Stomach (tissue), 9 donors: ENCODE results near the gene MYH14. TPM values are rescaled to one million over a fixed set of nuclear protein-coding genes. Genes with fewer than 3 reads are reported as not detected.

ENCODE experiments used
- DNase-seq, 2 donors: peaks; one replicate each; pipeline versions ENCODE4 v3.0.0 to v3.0.0-alpha.2; 2013 to 2019
- H3K27ac ChIP-seq, 5 donors: fragments of 200-600 bp in 4 of 5; sonication (generic) in 4 of 5; one replicate each; pipeline ENCODE4 v1.5.1; 2013 to 2019; ENCODE audit warnings: mild to moderate bottlenecking in 1 of 5, moderate library complexity in 1 of 5
- H3K27me3 ChIP-seq, 3 donors: fragments of 200-600 bp; sonication (generic); one replicate each; pipeline ENCODE4 v1.5.1; 2017 to 2019; ENCODE audit warnings: mixed run types in 1 of 3
- H3K36me3 ChIP-seq, 4 donors: fragments of 200-600 bp; sonication (generic); 1 replicate in 3 of 4; 2 replicates in 1 of 4; pipeline ENCODE4 v1.5.1; 2016 to 2019
- H3K4me1 ChIP-seq, 4 donors: fragments of 200-600 bp; sonication (generic); one replicate each; pipeline ENCODE4 v1.5.1; 2016 to 2019
- H3K4me3 ChIP-seq, 4 donors: fragments of 200-600 bp; sonication (generic) in 3 of 4; one replicate each; pipeline ENCODE4 v1.5.1; 2016 to 2019; ENCODE audit warnings: mild to moderate bottlenecking in 1 of 4
- H3K9me3 ChIP-seq, 4 donors: fragments of 200-600 bp; sonication (generic); one replicate each; pipeline ENCODE4 v1.5.1; 2016 to 2019
- CTCF ChIP-seq, 7 experiments: fragments of 450-650 bp in 4 of 7; fragments of 200-600 bp in 3 of 7; sonication (generic) in 3 of 7; IDR thresholded peaks; one replicate each; pipeline ENCODE4 v1.5.1; 2016 to 2019; ENCODE audit warnings: antibody characterized with exemption in 7 of 7, control low read depth in 2 of 7, mild to moderate bottlenecking in 1 of 7
- EP300 ChIP-seq: sonication (generic); formaldehyde crosslinking; IDR thresholded peaks from one replicate; pipeline ENCODE4 v1.6.1; 2017; ENCODE audit warnings: antibody characterized with exemption
- POLR2A ChIP-seq, 4 donors: fragments of 450-650 bp; IDR thresholded peaks; one replicate each; pipeline ENCODE4 v1.6.1; 2016; ENCODE audit warnings: antibody characterized with exemption in 4 of 4, control low read depth in 2 of 4, mild to moderate bottlenecking in 1 of 4, moderate library complexity in 1 of 4
- POLR2AphosphoS5 ChIP-seq, 3 donors: sonication (generic); formaldehyde crosslinking; IDR thresholded peaks; one replicate each; pipeline ENCODE4 v1.6.1; 2016; ENCODE audit warnings: antibody characterized with exemption in 3 of 3
- WGBS, 5 donors: extraction: QIAGEN DNeasy Blood & Tissue Kit in 3 of 5; methylation state at CpG; one replicate each; pipeline versions ENCODE4 v1.1.5 to v1.1.7; 2013 to 2018; 5-methylcytosine and 5-hydroxymethylcytosine counted together
- intact Hi-C: fragments of 100-400 bp; cut with DNase I; formaldehyde crosslinking; loops from one replicate; pipeline ENCODE4 v1.15.1; 2023; ENCODE audit warnings: low total_unique reads
- polyA plus RNA-seq, 3 donors: library from polyadenylated mRNA; stranded (reverse); fragments of 200-250 nt; gene quantifications; one replicate each; pipeline ENCODE4 v1.2.3, GENCODE V29; 2013
- total RNA-seq, 5 donors: library from RNA; depleted of rRNA; stranded (reverse); fragments of >200 nt; gene quantifications; one replicate each; pipeline versions ENCODE4 v1.1.0 to v1.2.3, GENCODE V29; 2014 to 2016
- donor health status: healthy with polysubstance abuse.
- donor health status: Bipolar disorder and iron deficiency.
- donor health status: healthy.

The MYH14 gene
- total and polyA plus RNA-seq, 8 donors, result 21.6 to 392 (median 43.4) TPM

GRCh38 chr19:50172726-50173125 lies 30.7 kb upstream of the MYH14 start:
- no peak for DNase-seq
- Histone ChIP-seq H3K36me3 (no peaks in the 10 kb centered on the region), H3K4me1 (no peaks in the 10 kb centered on the region), H3K9me3 (no peaks in the 10 kb centered on the region), H3K4me3 (no peak overlapping the region), H3K27me3 (peaks cover 0 to 46% (median under 1%) of the 10 kb centered on the region in 3 donors), H3K27ac (no peak overlapping the region)
- intact Hi-C loops, result no loop called here
- TF ChIP-seq POLR2A (IDR thresholded peaks at IDR 0.05) (no peak), EP300 (no peak), POLR2AphosphoS5 (IDR thresholded peaks at IDR 0.05) (no peak), CTCF (IDR thresholded peaks at IDR 0.05) (no peak)

GRCh38 chr19:50173127-50173526 lies 30.3 kb upstream of the MYH14 start:
- intact Hi-C loops, result no loop called here
- H3K27ac ChIP-seq, result peak overlapping the region in 1 of 5 donors; percentile 35
- H3K9me3 ChIP-seq, result no peaks in the 10 kb centered on the region
- TF ChIP-seq CTCF (IDR thresholded peaks at IDR 0.05) (no peak), EP300 (no peak), POLR2A (IDR thresholded peaks at IDR 0.05) (no peak), POLR2AphosphoS5 (IDR thresholded peaks at IDR 0.05) (no peak)
- H3K4me3 ChIP-seq, result no peak overlapping the region
- no peaks in the 10 kb centered on the region for H3K4me1 ChIP-seq
- H3K36me3 ChIP-seq, result no peaks in the 10 kb centered on the region
- H3K27me3 ChIP-seq, result peaks cover 0 to 42% (median 0%) of the 10 kb centered on the region in 3 donors
- WGBS, 5 donors, result 36 to 58% (median 43%) methylated on average over 8 of the region's 8 CpGs
- peak; percentile 39 to 82 for DNase-seq

GRCh38 chr19:50174100-50174793 lies 29.2 kb upstream of the MYH14 start:
- no peak overlapping the region for H3K27ac ChIP-seq
- H3K4me1 ChIP-seq, result no peaks in the 10 kb centered on the region
- TF ChIP-seq CTCF (IDR thresholded peaks at IDR 0.05) (no peak), EP300 (no peak), POLR2A (IDR thresholded peaks at IDR 0.05) (no peak)
- intact Hi-C loops, result no loop called here
- no peaks in the 10 kb centered on the region for H3K9me3 ChIP-seq
- no peaks in the 10 kb centered on the region for H3K36me3 ChIP-seq
- no peak overlapping the region for H3K4me3 ChIP-seq
- DNase-seq, result no peak
- H3K27me3 ChIP-seq, result peaks cover 0 to 31% (median 0%) of the 10 kb centered on the region in 3 donors
- 36 to 48% (median 41%) methylated on average over 5 of the region's 5 CpGs for WGBS, 5 donors

- H3K27me3 ChIP-seq, result peaks cover 0 to 34% (median 0%) of the 10 kb centered on the region in 3 donors
- no peaks in the 10 kb centered on the region for H3K4me1 ChIP-seq
- H3K4me3 ChIP-seq, result no peak overlapping the region
- H3K36me3 ChIP-seq, result no peaks in the 10 kb centered on the region
- TF ChIP-seq POLR2AphosphoS5 (IDR thresholded peaks at IDR 0.05) (no peak), CTCF (IDR thresholded peaks at IDR 0.05) (no peak), POLR2A (IDR thresholded peaks at IDR 0.05) (no peak), EP300 (no peak)
- no peak for DNase-seq
- H3K27ac ChIP-seq, result no peak overlapping the region
- intact Hi-C loops, result no loop called here
- 73 to 89% (median 83%) methylated on average over 10 of the region's 10 CpGs for WGBS, 5 donors
- peaks cover 0 to 10% (median 3%) of the 10 kb centered on the region in 4 donors for H3K9me3 ChIP-seq
Observed at GRCh38 chr19:50175924-50176323, 27.5 kb upstream of the MYH14 start.
